Stimulated activated naive CD8-positive, alpha-beta T cell treated with anti-CD3 and anti-CD28 coated beads, Interleukin-15, Interleukin-2, amounts not matched to agents 100 ng/mL and 50 ng/mL, for 24 hours (primary cell): ENCODE measurements around the gene SEMG2.

Experiments
- H3K27ac Mint-ChIP-seq: one replicate; pipeline ENCODE4 v1.8.0; 2021; ENCODE audit warnings: mild to moderate bottlenecking, mixed read lengths
- H3K27me3 Mint-ChIP-seq: one replicate; pipeline ENCODE4 v1.8.0; 2021; ENCODE audit warnings: mixed read lengths
- H3K36me3 Mint-ChIP-seq: one replicate; pipeline ENCODE4 v1.8.0; 2021; ENCODE audit warnings: low read depth, mixed read lengths
- H3K4me1 Mint-ChIP-seq: one replicate; pipeline ENCODE4 v1.8.0; 2021; ENCODE audit warnings: low read depth, mixed read lengths
- H3K4me3 Mint-ChIP-seq: one replicate; pipeline ENCODE4 v1.8.0; 2021; ENCODE audit warnings: mild to moderate bottlenecking, mixed read lengths
- H3K9me3 Mint-ChIP-seq: one replicate; pipeline ENCODE4 v1.8.0; 2021; ENCODE audit warnings: mixed read lengths

SEMG2 gene

GRCh38 chr20:45221076-45221475 is at the start of gene SEMG2:
TSS of gene SEMG2 (plus strand) at chr20:45221373. CDS start at chr20:45221390, 17 bp downstream.
- H3K4me3 Mint-ChIP-seq, result no peak within 1 kb of the TSS
- H3K27ac Mint-ChIP-seq, result no peak within 1 kb of the TSS
- peaks cover 48% of the 10 kb centered on the region for H3K27me3 Mint-ChIP-seq
- no peaks in the 10 kb centered on the region for H3K9me3 Mint-ChIP-seq
- no peaks in the 10 kb centered on the region for H3K36me3 Mint-ChIP-seq
- H3K4me1 Mint-ChIP-seq, result no peaks in the 10 kb centered on the region

DNA sequence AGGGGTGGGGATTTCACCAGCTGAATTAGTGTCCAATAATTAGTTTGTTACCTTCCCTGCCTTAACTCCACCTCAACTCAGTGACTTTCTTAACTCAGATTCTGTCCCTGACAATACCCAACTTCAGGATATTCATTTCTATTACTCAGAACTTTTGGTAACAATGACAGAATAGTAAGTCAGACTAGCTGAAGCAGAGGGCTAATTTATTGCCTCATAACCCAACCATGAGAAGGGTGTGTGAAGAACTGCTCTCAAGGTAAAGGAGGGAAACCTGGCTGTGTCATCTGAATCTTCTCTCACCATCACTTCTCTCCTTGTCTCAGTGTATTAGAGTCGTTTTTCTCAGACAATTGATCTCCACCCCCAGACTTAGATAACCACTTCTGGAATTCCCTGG is 47.7 kb upstream of the SEMG2 start:
- H3K36me3 Mint-ChIP-seq, result no peaks in the 10 kb centered on the region
- no peak overlapping the region for H3K27ac Mint-ChIP-seq
- peaks cover 34% of the 10 kb centered on the region for H3K27me3 Mint-ChIP-seq
- no peaks in the 10 kb centered on the region for H3K9me3 Mint-ChIP-seq
- H3K4me1 Mint-ChIP-seq, result no peaks in the 10 kb centered on the region
- H3K4me3 Mint-ChIP-seq, result no peak overlapping the region

GRCh38 chr20:45174434-45175364 is 46.5 kb upstream of the SEMG2 start, which contains the start of gene PI3:
TSS of gene PI3 (plus strand) at chr20:45174902. CDS start at chr20:45174923, 21 bp downstream.
- H3K27me3 Mint-ChIP-seq, result peaks cover 29% of the 10 kb centered on the region
- no peaks in the 10 kb centered on the region for H3K9me3 Mint-ChIP-seq
- H3K36me3 Mint-ChIP-seq, result no peaks in the 10 kb centered on the region
- H3K4me1 Mint-ChIP-seq, result no peaks in the 10 kb centered on the region
- no peak within 1 kb of the TSS for H3K27ac Mint-ChIP-seq
- no peak within 1 kb of the TSS for H3K4me3 Mint-ChIP-seq

DNA sequence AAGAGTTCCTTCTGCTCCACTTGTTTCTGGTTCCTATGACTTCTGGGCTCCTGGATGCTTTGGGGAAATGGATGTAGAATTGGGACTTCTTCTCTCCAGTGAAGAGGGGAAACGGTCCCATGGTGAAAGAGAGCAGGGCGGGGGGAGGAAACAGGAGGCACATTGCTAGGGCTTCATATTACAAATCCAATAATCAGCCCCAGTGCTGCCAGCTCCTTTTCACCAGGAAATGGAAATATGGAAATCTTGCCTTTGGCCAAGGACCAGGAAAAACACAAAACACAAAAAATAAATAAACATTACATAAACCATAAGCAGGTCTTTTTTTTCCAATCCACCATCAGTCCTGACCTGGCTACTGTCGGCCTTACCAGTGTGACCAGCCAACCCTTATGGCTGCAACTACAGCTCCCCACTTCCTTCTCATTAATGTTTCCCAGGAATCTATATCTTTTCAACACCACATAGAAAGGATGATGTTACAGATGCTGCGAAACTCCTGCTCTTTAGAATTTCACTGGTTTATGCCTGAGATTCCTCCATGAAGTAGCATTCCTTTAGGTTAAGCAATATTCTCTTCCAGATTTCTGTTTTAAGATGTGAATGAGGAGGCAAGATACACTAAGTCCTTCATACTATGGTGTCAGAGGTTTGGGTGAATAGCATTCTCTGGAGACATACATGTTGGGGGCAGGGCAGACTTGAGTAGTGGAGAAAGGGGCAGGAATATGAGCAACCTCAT is 44.5 kb upstream of the SEMG2 start:
- Mint-ChIP-seq H3K4me1 (no peaks in the 10 kb centered on the region), H3K4me3 (no peak overlapping the region), H3K36me3 (no peaks in the 10 kb centered on the region), H3K27me3 (peaks cover 13% of the 10 kb centered on the region), H3K9me3 (no peaks in the 10 kb centered on the region), H3K27ac (no peak overlapping the region)

- Mint-ChIP-seq H3K9me3 (no peaks in the 10 kb centered on the region), H3K27me3 (peaks cover 3% of the 10 kb centered on the region), H3K36me3 (no peaks in the 10 kb centered on the region), H3K4me3 (no peak overlapping the region), H3K27ac (no peak overlapping the region), H3K4me1 (no peaks in the 10 kb centered on the region)
These were observed 42.0 kb upstream of the SEMG2 start for GRCh38 chr20:45179166-45179565.

DNA sequence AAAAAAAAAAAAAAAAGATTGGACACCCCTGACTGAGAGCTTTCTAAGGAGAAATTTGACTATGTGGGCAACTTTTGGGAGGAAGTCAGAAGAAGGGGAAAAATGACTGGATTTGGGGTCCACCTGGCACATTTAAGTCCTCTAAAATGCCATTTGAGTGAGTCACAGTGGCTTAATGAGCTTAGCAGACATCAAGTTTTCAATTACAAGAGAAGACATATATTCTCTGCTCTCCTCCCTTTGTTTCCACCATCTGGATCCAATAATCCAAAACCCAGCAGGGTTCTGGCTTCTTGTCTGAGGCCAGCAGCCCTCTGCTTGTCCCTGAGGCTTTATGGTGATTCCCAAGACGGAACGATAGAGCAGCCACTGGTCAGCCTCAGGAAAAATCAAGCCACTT is 39.5 kb upstream of the SEMG2 start:
- Mint-ChIP-seq H3K4me1 (no peaks in the 10 kb centered on the region), H3K27me3 (no peaks in the 10 kb centered on the region), H3K9me3 (no peaks in the 10 kb centered on the region), H3K27ac (no peak overlapping the region), H3K36me3 (no peaks in the 10 kb centered on the region), H3K4me3 (no peak overlapping the region)

DNA sequence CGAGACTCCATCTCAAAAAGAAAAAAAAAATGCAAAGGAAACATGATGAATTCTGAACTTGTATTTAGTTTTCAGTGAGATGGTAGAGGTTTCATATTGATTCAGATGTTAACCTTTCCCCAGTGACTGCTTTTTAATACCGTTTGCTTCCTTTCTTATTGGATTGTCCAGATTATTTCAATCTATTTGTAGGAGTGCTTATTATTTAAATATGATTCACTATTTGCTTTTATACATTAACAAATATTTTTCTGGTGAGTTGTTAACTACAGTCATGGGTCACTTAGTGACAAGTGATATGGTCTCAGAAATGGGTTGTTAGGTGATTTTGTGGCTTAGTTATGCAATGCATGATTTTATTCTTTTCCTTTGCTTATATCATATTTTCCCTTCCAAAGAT is 38.1 kb upstream of the SEMG2 start:
- no peaks in the 10 kb centered on the region for H3K4me1 Mint-ChIP-seq
- H3K27me3 Mint-ChIP-seq, result no peaks in the 10 kb centered on the region
- H3K36me3 Mint-ChIP-seq, result no peaks in the 10 kb centered on the region
- no peak overlapping the region for H3K4me3 Mint-ChIP-seq
- H3K9me3 Mint-ChIP-seq, result no peaks in the 10 kb centered on the region
- H3K27ac Mint-ChIP-seq, result no peak overlapping the region

- Mint-ChIP-seq H3K27ac (no peak overlapping the region), H3K9me3 (no peaks in the 10 kb centered on the region), H3K4me3 (no peak overlapping the region), H3K36me3 (no peaks in the 10 kb centered on the region), H3K27me3 (peaks cover 8% of the 10 kb centered on the region), H3K4me1 (no peaks in the 10 kb centered on the region)
These were observed 33.5 kb upstream of the SEMG2 start for GRCh38 chr20:45187693-45188092.

- H3K27me3 Mint-ChIP-seq, result peaks cover 9% of the 10 kb centered on the region
These were observed 32.0 kb upstream of the SEMG2 start for GRCh38 chr20:45189067-45189609.

GRCh38 chr20:45189861-45190260 is 31.3 kb upstream of the SEMG2 start:
- H3K4me1 Mint-ChIP-seq, result no peaks in the 10 kb centered on the region
- H3K27ac Mint-ChIP-seq, result no peak overlapping the region
- H3K9me3 Mint-ChIP-seq, result no peaks in the 10 kb centered on the region
- H3K4me3 Mint-ChIP-seq, result no peak overlapping the region
- H3K36me3 Mint-ChIP-seq, result no peaks in the 10 kb centered on the region
- H3K27me3 Mint-ChIP-seq, result peaks cover 16% of the 10 kb centered on the region

More at GRCh38 chr20:45189067-45189609, 32.0 kb upstream of the SEMG2 start:
- H3K4me1 Mint-ChIP-seq, result no peaks in the 10 kb centered on the region
- no peak overlapping the region for H3K4me3 Mint-ChIP-seq
- no peaks in the 10 kb centered on the region for H3K9me3 Mint-ChIP-seq
- no peaks in the 10 kb centered on the region for H3K36me3 Mint-ChIP-seq
- no peak overlapping the region for H3K27ac Mint-ChIP-seq

DNA sequence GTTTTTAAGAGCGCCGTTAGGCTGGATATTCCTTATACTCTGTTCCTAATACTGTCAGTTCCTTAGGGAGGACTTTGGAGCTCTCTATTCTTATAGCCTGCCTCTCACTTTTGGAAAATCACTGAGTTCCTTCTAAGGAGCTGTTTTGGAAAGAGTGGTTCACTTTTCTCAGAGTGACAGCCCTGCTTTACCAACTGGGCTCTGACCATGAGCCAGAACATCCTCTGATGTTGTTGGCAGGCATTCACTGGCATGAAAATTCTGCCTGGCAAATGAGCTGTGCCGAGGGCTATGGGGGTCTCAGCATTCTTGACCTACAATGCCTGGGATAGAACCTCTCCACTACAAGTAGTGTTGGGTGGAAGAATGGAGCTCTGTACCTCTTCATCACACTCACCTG is 29.2 kb upstream of the SEMG2 start:
- Mint-ChIP-seq H3K9me3 (no peaks in the 10 kb centered on the region), H3K27ac (no peak overlapping the region), H3K4me3 (no peak overlapping the region), H3K27me3 (peaks cover 18% of the 10 kb centered on the region), H3K4me1 (no peaks in the 10 kb centered on the region), H3K36me3 (no peaks in the 10 kb centered on the region)

DNA sequence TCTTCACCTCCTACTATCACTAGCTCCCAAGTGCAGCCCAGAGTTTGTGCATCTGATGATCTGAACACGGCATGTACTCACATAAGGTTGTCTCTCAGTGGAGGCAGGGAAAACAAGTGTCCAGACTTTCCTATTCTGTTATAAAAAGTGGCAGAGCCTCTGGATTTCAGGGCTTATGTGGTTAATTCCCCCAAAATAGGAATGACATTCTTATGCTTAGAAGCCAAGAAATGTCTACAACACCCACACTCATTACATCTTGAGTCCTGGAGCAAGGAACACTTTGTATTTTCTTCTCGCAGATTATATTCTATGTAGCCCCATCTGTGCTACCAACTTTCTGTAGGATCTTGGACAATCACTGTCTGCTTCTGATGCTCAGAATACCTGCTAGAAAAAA is 27.8 kb upstream of the SEMG2 start:
- Mint-ChIP-seq H3K4me1 (no peaks in the 10 kb centered on the region), H3K4me3 (no peak overlapping the region), H3K9me3 (no peaks in the 10 kb centered on the region), H3K27me3 (peaks cover 26% of the 10 kb centered on the region), H3K27ac (no peak overlapping the region), H3K36me3 (no peaks in the 10 kb centered on the region)

GRCh38 chr20:45206725-45207124 is 14.4 kb upstream of the SEMG2 start, which contains the start of gene SEMG1:
TSS of gene SEMG1 (plus strand) at chr20:45207033. CDS start at chr20:45207054, 21 bp downstream.
- H3K4me3 Mint-ChIP-seq, result no peak within 1 kb of the TSS

DNA sequence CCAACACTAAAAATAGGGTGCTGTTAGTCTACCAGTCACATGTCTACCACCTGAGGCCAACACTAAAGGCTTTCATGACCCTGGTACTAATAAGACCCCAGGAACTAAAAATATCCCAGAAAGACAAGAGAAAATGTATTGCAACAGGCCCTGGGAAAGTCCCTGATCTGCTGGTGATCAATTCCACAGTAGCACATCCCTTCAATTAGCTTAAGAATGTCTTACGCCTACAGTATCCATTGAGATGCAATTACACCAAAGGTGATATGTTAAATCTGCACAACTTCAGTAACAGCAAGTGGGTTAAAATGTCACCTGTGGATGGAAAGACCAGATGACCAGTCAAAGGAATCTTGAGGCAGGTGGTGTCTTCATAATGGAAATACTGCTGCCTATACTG is 11.2 kb upstream of the SEMG2 start:
- Mint-ChIP-seq H3K36me3 (no peaks in the 10 kb centered on the region), H3K27me3 (peaks cover 44% of the 10 kb centered on the region), H3K27ac (no peak overlapping the region), H3K9me3 (no peaks in the 10 kb centered on the region), H3K4me3 (no peak overlapping the region), H3K4me1 (no peaks in the 10 kb centered on the region)

More at GRCh38 chr20:45206725-45207124, 14.4 kb upstream of the SEMG2 start, which contains the start of gene SEMG1:
- Mint-ChIP-seq H3K4me1 (no peaks in the 10 kb centered on the region), H3K36me3 (no peaks in the 10 kb centered on the region), H3K27ac (no peak within 1 kb of the TSS), H3K27me3 (peaks cover 43% of the 10 kb centered on the region), H3K9me3 (peaks cover 6% of the 10 kb centered on the region)
